Activated CD8-positive, alpha-beta memory T cell treated with anti-CD3 and anti-CD28 coated beads, Interleukin-2, amount 50 U/mL, for 1 hour (primary cell): ENCODE data around the gene EEIG1.
A peak's percentile ranks its signal among the peaks of the same experiment; 100 is the strongest.

Experiments
- DNase-seq: peaks from one replicate; pipeline ENCODE4 v3.0.0-alpha.2; 2020; ENCODE audit errors: extremely low read depth

Gene EEIG1

GRCh38 chr9:127941062-127941960, 39.5 kb downstream of the EEIG1 start:
- DNase-seq: no peak

DNA sequence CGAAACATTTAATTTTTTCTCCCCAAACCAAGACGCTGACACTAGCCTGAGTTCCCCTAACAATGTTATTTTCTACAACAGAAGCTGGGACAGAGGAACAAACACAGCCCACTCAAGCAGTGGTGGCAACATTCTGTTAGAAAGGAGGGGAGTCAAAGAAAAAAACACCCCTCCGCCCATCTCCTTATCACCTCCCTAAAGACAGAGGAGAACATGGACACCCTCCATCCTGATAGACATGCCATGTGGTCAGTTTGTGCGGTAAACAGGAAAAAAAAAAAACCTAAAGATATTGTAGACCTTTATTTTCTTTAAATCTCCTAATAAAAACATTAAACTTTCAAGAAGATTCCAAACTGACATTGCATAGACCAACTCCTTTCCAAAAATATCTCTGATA, 40.2 kb downstream of the EEIG1 start:
- no peak for DNase-seq

- no peak for DNase-seq
These were observed 42.5 kb downstream of the EEIG1 start for GRCh38 chr9:127938298-127938690.

GRCh38 chr9:127937388-127938297, 43.1 kb downstream of the EEIG1 start, which contains the start of gene DPM2:
Gene DPM2, minus strand, starts transcription at chr9:127937854. Its CDS starts 34 bp downstream, at chr9:127937820.
- peak; percentile 50 for DNase-seq

GRCh38 chr9:127937056-127937387, 43.8 kb downstream of the EEIG1 start:
- DNase-seq: no peak

GRCh38 chr9:127936347-127936852, 44.4 kb downstream of the EEIG1 start:
- no peak for DNase-seq

DNA sequence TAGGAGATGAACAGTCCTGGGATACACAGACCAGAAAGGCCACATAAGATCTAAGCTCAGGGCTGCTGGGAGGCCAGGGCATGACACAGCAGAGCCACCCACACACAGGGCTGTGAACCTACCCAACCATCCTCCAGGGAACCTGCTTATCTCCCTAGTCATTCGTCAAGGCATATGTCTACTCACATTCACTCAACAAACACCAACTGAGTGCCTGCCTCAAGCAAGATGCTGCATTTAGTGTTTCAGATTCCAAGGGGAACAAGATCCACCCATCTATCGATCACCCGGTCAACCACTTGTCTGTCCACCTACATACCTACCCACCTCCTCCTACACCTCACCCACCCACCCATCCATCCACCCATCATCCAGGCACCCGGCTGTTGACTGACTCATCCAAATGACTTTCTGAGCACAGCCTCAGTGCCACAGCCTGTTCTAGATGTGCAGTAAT, 45.0 kb downstream of the EEIG1 start:
- no peak for DNase-seq

GRCh38 chr9:127934986-127935385, 45.8 kb downstream of the EEIG1 start:
- no peak for DNase-seq

- no peak for DNase-seq
These were observed 46.5 kb downstream of the EEIG1 start for GRCh38 chr9:127934248-127934647.

DNA sequence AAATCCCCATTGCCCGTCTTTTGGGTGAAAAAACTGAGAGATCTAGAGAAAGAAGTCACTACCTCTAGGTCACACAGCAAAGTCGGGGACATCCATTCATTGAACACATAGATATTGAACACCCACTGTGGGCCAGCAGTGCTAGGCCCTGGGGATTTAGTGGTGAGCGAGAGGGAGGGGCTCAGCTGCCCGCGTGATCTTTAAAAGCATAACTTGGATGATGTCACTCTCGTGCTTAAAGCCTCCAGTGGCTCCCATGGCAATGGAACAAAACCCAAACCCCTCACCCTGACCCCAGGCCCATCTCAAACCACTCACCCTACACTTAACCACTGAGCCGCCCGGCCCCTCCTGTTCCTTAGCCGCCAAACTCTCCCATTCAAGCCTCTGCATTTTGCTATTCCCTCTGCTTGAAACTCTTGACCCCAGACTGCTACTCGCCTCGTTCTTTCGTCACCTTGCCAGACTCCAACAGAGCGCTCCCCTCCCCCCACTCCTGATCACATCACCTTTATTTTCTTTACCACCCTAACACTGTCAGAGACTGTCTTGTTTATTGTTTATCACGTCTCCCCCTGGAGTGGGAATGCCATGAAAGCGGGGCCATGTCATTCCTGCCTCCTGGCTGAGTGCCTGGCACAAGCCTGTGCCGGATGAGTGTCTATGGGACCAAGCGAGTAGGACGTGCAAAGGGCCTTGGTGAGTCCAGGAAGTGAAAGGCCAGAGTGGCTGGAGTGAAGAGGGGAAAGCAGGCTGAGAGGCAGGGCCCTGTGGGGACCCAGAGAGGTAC, 49.5 kb downstream of the EEIG1 start:
- DNase-seq: no peak
